HG03159 (cell line): ENCODE measurements around the gene UBN1.

Source experiments
- ATAC-seq: cut with Tn5 transposase; IDR thresholded peaks from one replicate; pipeline ENCODE4 v1.9.1; 2021; ENCODE audit warnings: mild to moderate bottlenecking, moderate library complexity; ENCODE audit not compliant: unreplicated experiment

The UBN1 gene

GRCh38 chr16:4846901-4847773, at the start of gene UBN1, which contains the start of gene GLYR1:
Gene UBN1, plus strand, starts transcription at chr16:4847481. Its CDS starts 5,437 bp downstream, at chr16:4852918.
Gene GLYR1, minus strand, starts transcription at chr16:4847288. Its CDS starts 23 bp downstream, at chr16:4847265.
- peak; percentile 84 for ATAC-seq

- ATAC-seq, result no peak
Measured at GRCh38 chr16:4797805-4798252, 49.5 kb upstream of the UBN1 start.

- ATAC-seq, result no peak
Measured at GRCh38 chr16:4798456-4798855, 48.8 kb upstream of the UBN1 start.

GRCh38 chr16:4799171-4799855, 48.0 kb upstream of the UBN1 start:
- no peak for ATAC-seq

GRCh38 chr16:4800290-4801041, 46.8 kb upstream of the UBN1 start:
- no peak for ATAC-seq

GRCh38 chr16:4801051-4801961, 46.0 kb upstream of the UBN1 start:
- ATAC-seq, result no peak

GRCh38 chr16:4801962-4802658, 45.2 kb upstream of the UBN1 start, which contains the start of gene ROGDI:
Gene ROGDI, minus strand, starts transcription at chr16:4802633. Its CDS starts 62 bp downstream, at chr16:4802571.
- ATAC-seq, result peak; percentile 61

GRCh38 chr16:4802659-4803287, 44.5 kb upstream of the UBN1 start:
- ATAC-seq, result peak; percentile 93

- ATAC-seq, result no peak
Measured at GRCh38 chr16:4803401-4803844, 43.9 kb upstream of the UBN1 start.

- ATAC-seq, result no peak
Measured at GRCh38 chr16:4803898-4804762, 43.2 kb upstream of the UBN1 start.

- no peak for ATAC-seq
Measured at GRCh38 chr16:4805231-4805630, 42.0 kb upstream of the UBN1 start.

- ATAC-seq, result no peak
Measured at GRCh38 chr16:4806280-4806679, 41.0 kb upstream of the UBN1 start.

GRCh38 chr16:4811242-4811641, 36.0 kb upstream of the UBN1 start:
- ATAC-seq, result no peak

GRCh38 chr16:4811773-4812172, 35.5 kb upstream of the UBN1 start:
- ATAC-seq, result no peak

- ATAC-seq, result no peak
Measured at GRCh38 chr16:4813251-4814003, 33.9 kb upstream of the UBN1 start.

GRCh38 chr16:4814046-4814445, 33.2 kb upstream of the UBN1 start:
- no peak for ATAC-seq

- ATAC-seq, result no peak
Measured at GRCh38 chr16:4814542-4815173, 32.6 kb upstream of the UBN1 start.
